Measurements from ENCODE around the gene CNIH1.

The CNIH1 gene

GRCh38 chr14:54425068-54425467 is 16.1 kb downstream of the CNIH1 start:
- H3K4me1 ChIP-seq (ENCODE audit: control insufficient read depth, low read length), result no peaks in the 10 kb centered on the region
- H3K9me2 ChIP-seq (replicated peaks; ENCODE audit: control insufficient read depth, low read length), result no peaks in the 10 kb centered on the region
- H3K79me2 ChIP-seq (ENCODE audit: control insufficient read depth, low read length), result peaks cover under 1% of the 10 kb centered on the region; the same call in 1 of the 2 replicates

GRCh38 chr14:54424479-54424901 is 16.7 kb downstream of the CNIH1 start:
- Histone ChIP-seq H3K79me2 (ENCODE audit: control insufficient read depth, low read length) (no peaks in the 10 kb centered on the region), H4K20me1 (ENCODE audit: control insufficient read depth, insufficient read depth, low read depth, low read length) (no peaks in the 10 kb centered on the region), H3K9me3 (ENCODE audit: control insufficient read depth, insufficient read depth, low read length) (no peaks in the 10 kb centered on the region), H3K9me2 (replicated peaks; ENCODE audit: control insufficient read depth, low read length) (no peaks in the 10 kb centered on the region), H3K27me3 (ENCODE audit: control insufficient read depth, low read length) (no peaks in the 10 kb centered on the region), H3K27ac (ENCODE audit: low read depth, low read length) (no peak overlapping the region), H3K4me3 (ENCODE audit: low read length) (no peak overlapping the region), H3F3A (ENCODE audit: control insufficient read depth, insufficient read depth) (peaks cover 43% of the 10 kb centered on the region), H3K4me1 (ENCODE audit: control insufficient read depth, low read length) (no peaks in the 10 kb centered on the region), H3K36me3 (ENCODE audit: control insufficient read depth, low read length) (peaks cover 81% of the 10 kb centered on the region), H3K4me2 (ENCODE audit: low read length) (no peak overlapping the region)
- TF ChIP-seq CTCF (IDR thresholded peaks at IDR 0.05; ENCODE audit: low read depth, low read length, poor library complexity, severe bottlenecking) (no peak), EZH2phosphoT487 (IDR thresholded peaks at IDR 0.05; ENCODE audit: borderline replicate concordance, low read length) (no peak)

More at GRCh38 chr14:54425068-54425467, 16.1 kb downstream of the CNIH1 start:
- Histone ChIP-seq H3K4me3 (ENCODE audit: low read length) (no peak overlapping the region), H3K9me3 (ENCODE audit: control insufficient read depth, insufficient read depth, low read length) (no peaks in the 10 kb centered on the region), H4K20me1 (ENCODE audit: control insufficient read depth, insufficient read depth, low read depth, low read length) (no peaks in the 10 kb centered on the region), H3F3A (ENCODE audit: control insufficient read depth, insufficient read depth) (peaks cover 37% of the 10 kb centered on the region), H3K4me2 (ENCODE audit: low read length) (no peak overlapping the region), H3K27ac (ENCODE audit: low read depth, low read length) (no peak overlapping the region), H3K27me3 (ENCODE audit: control insufficient read depth, low read length) (no peaks in the 10 kb centered on the region), H3K36me3 (ENCODE audit: control insufficient read depth, low read length) (peaks cover 81% of the 10 kb centered on the region)
- TF ChIP-seq EZH2phosphoT487 (IDR thresholded peaks at IDR 0.05; ENCODE audit: borderline replicate concordance, low read length) (no peak), CTCF (IDR thresholded peaks at IDR 0.05; ENCODE audit: low read depth, low read length, poor library complexity, severe bottlenecking) (no peak)

GRCh38 chr14:54423991-54424390 is 17.2 kb downstream of the CNIH1 start:
- no peaks in the 10 kb centered on the region for H3K27me3 ChIP-seq (ENCODE audit: control insufficient read depth, low read length)
- H3K36me3 ChIP-seq (ENCODE audit: control insufficient read depth, low read length), result peaks cover 80% of the 10 kb centered on the region
- no peaks in the 10 kb centered on the region for H3K79me2 ChIP-seq (ENCODE audit: control insufficient read depth, low read length)
- H3K4me3 ChIP-seq (ENCODE audit: low read length), result no peak overlapping the region
- H3K9me2 ChIP-seq (replicated peaks; ENCODE audit: control insufficient read depth, low read length), result no peaks in the 10 kb centered on the region
- H4K20me1 ChIP-seq (ENCODE audit: control insufficient read depth, insufficient read depth, low read depth, low read length), result no peaks in the 10 kb centered on the region
- no peak overlapping the region for H3K27ac ChIP-seq (ENCODE audit: low read depth, low read length)
- H3K4me2 ChIP-seq (ENCODE audit: low read length), result no peak overlapping the region
- no peaks in the 10 kb centered on the region for H3K9me3 ChIP-seq (ENCODE audit: control insufficient read depth, insufficient read depth, low read length)
- TF ChIP-seq EZH2phosphoT487 (IDR thresholded peaks at IDR 0.05; ENCODE audit: borderline replicate concordance, low read length), result no peak
- no peak for TF ChIP-seq CTCF (IDR thresholded peaks at IDR 0.05; ENCODE audit: low read depth, low read length, poor library complexity, severe bottlenecking)
- peaks cover 47% of the 10 kb centered on the region for H3F3A ChIP-seq (ENCODE audit: control insufficient read depth, insufficient read depth)
- no peaks in the 10 kb centered on the region for H3K4me1 ChIP-seq (ENCODE audit: control insufficient read depth, low read length)

All from DOHH2 (cell line).